WTC11 (cell line): Measurements from ENCODE around the gene ACIN1. TPM values are rescaled to one million over a fixed set of nuclear protein-coding genes. Genes with fewer than 3 reads are reported as not detected.

Experiments
- ATAC-seq: fragments of 200-7000 bp; cut with Tn5 transposase; 2 replicates; pipeline ENCODE4 v1.10.0; 2021; ENCODE audit warnings: mild to moderate bottlenecking, moderate library complexity
- CTCF ChIA-PET: fragments of 300-600 bp; sonication (Branson Sonifier 250); formaldehyde crosslinking; loops from one replicate; lab custom pipeline; 2021; ENCODE audit warnings: antibody characterized with exemption; lab: Charles Lee
- POLR2A ChIA-PET: fragments of 350-600 bp; sonication (Branson Sonifier 250); formaldehyde crosslinking; loops from one replicate; lab custom pipeline; 2021; ENCODE audit warnings: antibody characterized with exemption; lab: Charles Lee
- DNase-seq: peaks from one replicate; pipeline ENCODE4 v3.0.0; 2021; ENCODE audit warnings: low spot score
- H3K27ac Mint-ChIP-seq: 2 replicates; pipeline ENCODE4 v1.8.0; 2021; ENCODE audit warnings: mixed read lengths
- H3K27me3 Mint-ChIP-seq: 2 replicates; pipeline ENCODE4 v1.8.0; 2021; ENCODE audit warnings: low read depth, mild to moderate bottlenecking, moderate library complexity, mixed read lengths
- H3K36me3 Mint-ChIP-seq: 2 replicates; pipeline ENCODE4 v1.8.0; 2021; ENCODE audit warnings: mixed read lengths
- H3K4me1 Mint-ChIP-seq: 2 replicates; pipeline ENCODE4 v1.8.0; 2022; ENCODE audit warnings: mixed read lengths
- H3K4me3 Mint-ChIP-seq: 2 replicates; pipeline ENCODE4 v1.8.0; 2021; ENCODE audit warnings: mild to moderate bottlenecking, moderate library complexity, mixed read lengths
- H3K9me3 Mint-ChIP-seq: 2 replicates; pipeline ENCODE4 v1.8.0; 2021; ENCODE audit warnings: mixed read lengths
- FOXJ3 ChIP-seq: sonication (generic); formaldehyde crosslinking; IDR thresholded peaks from 2 replicates; pipeline ENCODE4 v1.9.0; 2021; ENCODE audit warnings: missing genetic modification reagents, mild to moderate bottlenecking, borderline replicate concordance
- FOXK1 ChIP-seq: sonication (generic); formaldehyde crosslinking; IDR thresholded peaks from 2 replicates; pipeline ENCODE4 v1.8.0; 2022; ENCODE audit warnings: mild to moderate bottlenecking, moderate library complexity, missing genetic modification reagents
- JUN ChIP-seq: sonication (generic); formaldehyde crosslinking; IDR thresholded peaks from 2 replicates; pipeline ENCODE4 v1.8.0; 2023; ENCODE audit warnings: mild to moderate bottlenecking, missing genetic modification reagents
- MLX ChIP-seq: sonication (generic); formaldehyde crosslinking; IDR thresholded peaks from 2 replicates; pipeline ENCODE4 v1.8.1; 2023; ENCODE audit warnings: mild to moderate bottlenecking, missing genetic modification reagents, moderate library complexity
- PRRX2 ChIP-seq: fragments of 250-450 bp; sonication (Bioruptor Pico); IDR thresholded peaks from 2 replicates; pipeline ENCODE4 v1.8.0; 2021; ENCODE audit warnings: mild to moderate bottlenecking
- RORB ChIP-seq: fragments of 250-450 bp; sonication (Bioruptor Pico); IDR thresholded peaks from 2 replicates; pipeline ENCODE4 v1.9.0; 2021; ENCODE audit warnings: mild to moderate bottlenecking
- TEAD4 ChIP-seq: sonication (generic); formaldehyde crosslinking; IDR thresholded peaks from 2 replicates; pipeline ENCODE4 v1.8.0; 2022; ENCODE audit warnings: mild to moderate bottlenecking, missing genetic modification reagents
- TP53 ChIP-seq: sonication (generic); formaldehyde crosslinking; IDR thresholded peaks from 2 replicates; pipeline ENCODE4 v1.8.1; 2023; ENCODE audit warnings: mild to moderate bottlenecking, missing genetic modification reagents
- ZBTB21 ChIP-seq: sonication (generic); formaldehyde crosslinking; IDR thresholded peaks from 2 replicates; pipeline ENCODE4 v1.8.1; 2023; ENCODE audit warnings: mild to moderate bottlenecking, missing genetic modification reagents, borderline replicate concordance
- ZNF121 ChIP-seq: sonication (generic); formaldehyde crosslinking; IDR thresholded peaks from 2 replicates; pipeline ENCODE4 v1.8.0; 2023; ENCODE audit warnings: missing genetic modification reagents
- ZNF416 ChIP-seq: fragments of 250-450 bp; sonication (Bioruptor Pico); IDR thresholded peaks from 2 replicates; pipeline ENCODE4 v1.9.0; 2021; ENCODE audit warnings: mild to moderate bottlenecking, inconsistent platforms
- ZNF423 ChIP-seq: fragments of 250-450 bp; sonication (Bioruptor Pico); IDR thresholded peaks from 2 replicates; pipeline ENCODE4 v2.1.2; 2022; ENCODE audit warnings: mild to moderate bottlenecking, moderate library complexity
- total RNA-seq: library from RNA; stranded (reverse); gene quantifications from 3 replicates; pipeline ENCODE4 v1.2.3, GENCODE V29; 2021
- TF ChIP-seq, protein P1 (sequence below): fragments of 250-450 bp; sonication (Bioruptor Pico); IDR thresholded peaks from 2 replicates; pipeline ENCODE4 v1.9.0; 2021; ENCODE audit warnings: mild to moderate bottlenecking
- TF ChIP-seq, protein P2 (sequence below): fragments of 250-450 bp; sonication (Bioruptor Pico); IDR thresholded peaks from 2 replicates; pipeline ENCODE4 v1.8.0; 2021; ENCODE audit warnings: mild to moderate bottlenecking
- TF ChIP-seq, protein P3 (sequence below): sonication (generic); formaldehyde crosslinking; IDR thresholded peaks from 2 replicates; pipeline ENCODE4 v1.8.1; 2023; ENCODE audit warnings: mild to moderate bottlenecking, missing genetic modification reagents
- TF ChIP-seq, protein P4 (sequence below): fragments of 250-450 bp; sonication (Bioruptor Pico); IDR thresholded peaks from 2 replicates; pipeline ENCODE4 v1.9.0; 2021; ENCODE audit warnings: moderate library complexity, mild to moderate bottlenecking, inconsistent platforms, borderline replicate concordance
- TF ChIP-seq, protein P5 (sequence below): sonication (generic); formaldehyde crosslinking; IDR thresholded peaks from 2 replicates; pipeline ENCODE4 v1.8.1; 2023; ENCODE audit warnings: mild to moderate bottlenecking, missing genetic modification reagents, borderline replicate concordance
- TF ChIP-seq, protein P6 (sequence below): sonication (generic); formaldehyde crosslinking; conservative IDR thresholded peaks from 2 replicates; pipeline ENCODE4 v1.8.1; 2022; ENCODE audit warnings: mild to moderate bottlenecking, missing genetic modification reagents

Gene ACIN1
- total RNA-seq, 1 experiment from 2014 or later: 229 TPM

GRCh38 chr14:23137192-23137812 lies 42.4 kb upstream of the ACIN1 start:
- ATAC-seq: no peak
- ChIA-PET CTCF (interaction anchor here (1.2 kb wide), 1 partner anchor 17 kb away, joined by 5 read pairs; no protein-coding TSS in a partner anchor), POLR2A (no interaction called here)
- H3K4me1 Mint-ChIP-seq: no peaks in the 10 kb centered on the region
- no peak overlapping the region for H3K4me3 Mint-ChIP-seq
- H3K27ac Mint-ChIP-seq: peak overlapping the region; percentile 42
- H3K9me3 Mint-ChIP-seq: no peaks in the 10 kb centered on the region
- no peaks in the 10 kb centered on the region for H3K27me3 Mint-ChIP-seq
- TF ChIP-seq, protein P1, sequence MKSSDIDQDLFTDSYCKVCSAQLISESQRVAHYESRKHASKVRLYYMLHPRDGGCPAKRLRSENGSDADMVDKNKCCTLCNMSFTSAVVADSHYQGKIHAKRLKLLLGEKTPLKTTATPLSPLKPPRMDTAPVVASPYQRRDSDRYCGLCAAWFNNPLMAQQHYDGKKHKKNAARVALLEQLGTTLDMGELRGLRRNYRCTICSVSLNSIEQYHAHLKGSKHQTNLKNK (CRISPR knock-in tag): no peak
- TF ChIP-seq ZNF423 (CRISPR knock-in tag): no peak
- no peak for TF ChIP-seq FOXK1 (CRISPR knock-in tag)
- TF ChIP-seq ZNF416 (CRISPR knock-in tag): no peak
- no peak for TF ChIP-seq RORB (CRISPR knock-in tag)
- TF ChIP-seq, protein P2, sequence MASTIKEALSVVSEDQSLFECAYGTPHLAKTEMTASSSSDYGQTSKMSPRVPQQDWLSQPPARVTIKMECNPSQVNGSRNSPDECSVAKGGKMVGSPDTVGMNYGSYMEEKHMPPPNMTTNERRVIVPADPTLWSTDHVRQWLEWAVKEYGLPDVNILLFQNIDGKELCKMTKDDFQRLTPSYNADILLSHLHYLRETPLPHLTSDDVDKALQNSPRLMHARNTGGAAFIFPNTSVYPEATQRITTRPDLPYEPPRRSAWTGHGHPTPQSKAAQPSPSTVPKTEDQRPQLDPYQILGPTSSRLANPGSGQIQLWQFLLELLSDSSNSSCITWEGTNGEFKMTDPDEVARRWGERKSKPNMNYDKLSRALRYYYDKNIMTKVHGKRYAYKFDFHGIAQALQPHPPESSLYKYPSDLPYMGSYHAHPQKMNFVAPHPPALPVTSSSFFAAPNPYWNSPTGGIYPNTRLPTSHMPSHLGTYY (CRISPR knock-in tag): no peak
- no peak for TF ChIP-seq FOXJ3 (CRISPR knock-in tag)
- TF ChIP-seq, protein P3, sequence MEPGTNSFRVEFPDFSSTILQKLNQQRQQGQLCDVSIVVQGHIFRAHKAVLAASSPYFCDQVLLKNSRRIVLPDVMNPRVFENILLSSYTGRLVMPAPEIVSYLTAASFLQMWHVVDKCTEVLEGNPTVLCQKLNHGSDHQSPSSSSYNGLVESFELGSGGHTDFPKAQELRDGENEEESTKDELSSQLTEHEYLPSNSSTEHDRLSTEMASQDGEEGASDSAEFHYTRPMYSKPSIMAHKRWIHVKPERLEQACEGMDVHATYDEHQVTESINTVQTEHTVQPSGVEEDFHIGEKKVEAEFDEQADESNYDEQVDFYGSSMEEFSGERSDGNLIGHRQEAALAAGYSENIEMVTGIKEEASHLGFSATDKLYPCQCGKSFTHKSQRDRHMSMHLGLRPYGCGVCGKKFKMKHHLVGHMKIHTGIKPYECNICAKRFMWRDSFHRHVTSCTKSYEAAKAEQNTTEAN: no peak
- no peak for TF ChIP-seq JUN (CRISPR knock-in tag)
- TF ChIP-seq TP53 (CRISPR knock-in tag): no peak
- no peak for TF ChIP-seq ZBTB21
- TF ChIP-seq TEAD4 (CRISPR knock-in tag): no peak
- TF ChIP-seq, protein P4, sequence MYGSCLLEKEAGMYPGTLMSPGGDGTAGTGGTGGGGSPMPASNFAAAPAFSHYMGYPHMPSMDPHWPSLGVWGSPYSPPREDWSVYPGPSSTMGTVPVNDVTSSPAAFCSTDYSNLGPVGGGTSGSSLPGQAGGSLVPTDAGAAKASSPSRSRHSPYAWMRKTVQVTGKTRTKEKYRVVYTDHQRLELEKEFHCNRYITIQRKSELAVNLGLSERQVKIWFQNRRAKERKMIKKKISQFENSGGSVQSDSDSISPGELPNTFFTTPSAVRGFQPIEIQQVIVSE (CRISPR knock-in tag): no peak
- TF ChIP-seq, protein P5, sequence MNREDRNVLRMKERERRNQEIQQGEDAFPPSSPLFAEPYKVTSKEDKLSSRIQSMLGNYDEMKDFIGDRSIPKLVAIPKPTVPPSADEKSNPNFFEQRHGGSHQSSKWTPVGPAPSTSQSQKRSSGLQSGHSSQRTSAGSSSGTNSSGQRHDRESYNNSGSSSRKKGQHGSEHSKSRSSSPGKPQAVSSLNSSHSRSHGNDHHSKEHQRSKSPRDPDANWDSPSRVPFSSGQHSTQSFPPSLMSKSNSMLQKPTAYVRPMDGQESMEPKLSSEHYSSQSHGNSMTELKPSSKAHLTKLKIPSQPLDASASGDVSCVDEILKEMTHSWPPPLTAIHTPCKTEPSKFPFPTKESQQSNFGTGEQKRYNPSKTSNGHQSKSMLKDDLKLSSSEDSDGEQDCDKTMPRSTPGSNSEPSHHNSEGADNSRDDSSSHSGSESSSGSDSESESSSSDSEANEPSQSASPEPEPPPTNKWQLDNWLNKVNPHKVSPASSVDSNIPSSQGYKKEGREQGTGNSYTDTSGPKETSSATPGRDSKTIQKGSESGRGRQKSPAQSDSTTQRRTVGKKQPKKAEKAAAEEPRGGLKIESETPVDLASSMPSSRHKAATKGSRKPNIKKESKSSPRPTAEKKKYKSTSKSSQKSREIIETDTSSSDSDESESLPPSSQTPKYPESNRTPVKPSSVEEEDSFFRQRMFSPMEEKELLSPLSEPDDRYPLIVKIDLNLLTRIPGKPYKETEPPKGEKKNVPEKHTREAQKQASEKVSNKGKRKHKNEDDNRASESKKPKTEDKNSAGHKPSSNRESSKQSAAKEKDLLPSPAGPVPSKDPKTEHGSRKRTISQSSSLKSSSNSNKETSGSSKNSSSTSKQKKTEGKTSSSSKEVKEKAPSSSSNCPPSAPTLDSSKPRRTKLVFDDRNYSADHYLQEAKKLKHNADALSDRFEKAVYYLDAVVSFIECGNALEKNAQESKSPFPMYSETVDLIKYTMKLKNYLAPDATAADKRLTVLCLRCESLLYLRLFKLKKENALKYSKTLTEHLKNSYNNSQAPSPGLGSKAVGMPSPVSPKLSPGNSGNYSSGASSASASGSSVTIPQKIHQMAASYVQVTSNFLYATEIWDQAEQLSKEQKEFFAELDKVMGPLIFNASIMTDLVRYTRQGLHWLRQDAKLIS: no peak
- TF ChIP-seq, protein P6, sequence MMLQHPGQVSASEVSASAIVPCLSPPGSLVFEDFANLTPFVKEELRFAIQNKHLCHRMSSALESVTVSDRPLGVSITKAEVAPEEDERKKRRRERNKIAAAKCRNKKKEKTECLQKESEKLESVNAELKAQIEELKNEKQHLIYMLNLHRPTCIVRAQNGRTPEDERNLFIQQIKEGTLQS (CRISPR knock-in tag): no peak
- no peak for TF ChIP-seq ZNF121
- peaks cover 70% of the 10 kb centered on the region for H3K36me3 Mint-ChIP-seq
- no peak for DNase-seq

- TF ChIP-seq, protein P2 (CRISPR knock-in tag): no peak
- no peak for TF ChIP-seq PRRX2 (CRISPR knock-in tag)
- TF ChIP-seq MLX (CRISPR knock-in tag): no peak
- POLR2A ChIA-PET: no interaction called here
- CTCF ChIA-PET: no interaction called here
- DNase-seq (no peak), ATAC-seq (no peak)
- peaks cover 67% of the 10 kb centered on the region for H3K36me3 Mint-ChIP-seq
- no peaks in the 10 kb centered on the region for H3K4me1 Mint-ChIP-seq
- H3K4me3 Mint-ChIP-seq: no peak overlapping the region
- no peaks in the 10 kb centered on the region for H3K9me3 Mint-ChIP-seq
- no peaks in the 10 kb centered on the region for H3K27me3 Mint-ChIP-seq
- 0 out of 2 replicates have a peak overlapping the region, but pooled peaks have one; percentile 8 for H3K27ac Mint-ChIP-seq
These were observed 41.7 kb upstream of the ACIN1 start for GRCh38 chr14:23136566-23137133.
